PFSK-1 (cell line): ENCODE measurements around the gene NFIB.

Experiments
- FOXP2 ChIP-seq: optimal IDR thresholded peaks from 2 replicates; pipeline ENCODE3; 2011; ENCODE audit warnings: borderline replicate concordance, control low read depth, inconsistent platforms; ENCODE audit not compliant: insufficient read depth; ENCODE audit errors: extremely low read length, extremely low read depth
- POLR2AphosphoS5 ChIP-seq: IDR thresholded peaks from 2 replicates; pipeline ENCODE4 v1.6.1; 2012; ENCODE audit warnings: low read depth, mild to moderate bottlenecking, control low read depth, low read length, moderate library complexity
- SIN3A ChIP-seq: IDR thresholded peaks from 2 replicates; pipeline ENCODE4 v1.6.1; 2012; ENCODE audit warnings: mild to moderate bottlenecking, low read length, moderate library complexity, borderline replicate concordance; ENCODE audit not compliant: insufficient read depth
- TAF1 ChIP-seq: IDR thresholded peaks from 2 replicates; pipeline ENCODE4 v1.6.1; 2012; ENCODE audit warnings: low read length, control low read depth, borderline replicate concordance; ENCODE audit not compliant: insufficient read depth
- TF ChIP-seq, protein P1 (sequence below), 2 experiments: IDR thresholded peaks; 2 replicates each; pipeline versions ENCODE4 v1.6.1 to v1.8.0; 2011 to 2012; ENCODE audit warnings: low read depth in 2 of 2, low read length in 2 of 2, control low read depth in 1 of 2, inconsistent platforms in 1 of 2, mild to moderate bottlenecking in 1 of 2, moderate library complexity in 1 of 2; ENCODE audit not compliant: insufficient read depth in 1 of 2

DNA sequence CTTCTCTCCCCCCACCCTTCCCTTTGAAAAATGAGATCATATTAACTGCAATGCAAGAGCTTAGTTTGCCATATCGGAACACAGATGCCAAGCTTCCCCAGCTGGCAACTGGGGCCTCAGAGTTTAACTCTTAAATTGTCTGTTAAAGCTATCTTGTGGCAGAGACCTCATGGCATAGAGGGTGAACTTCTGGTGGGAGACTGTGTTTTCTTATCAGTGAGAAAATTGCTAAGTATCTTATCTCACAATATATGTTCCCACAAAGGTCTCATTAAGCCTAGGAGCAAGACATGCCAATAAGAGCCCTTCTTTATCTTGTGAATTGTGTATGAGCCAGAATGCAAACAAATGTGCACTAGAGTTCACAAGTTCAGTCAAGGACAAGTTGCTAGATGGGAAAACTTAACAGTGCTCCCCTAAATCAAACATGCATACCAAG is 12.3 kb downstream of the NFIB start:
- TF ChIP-seq TAF1, result no peak
- no peak for TF ChIP-seq SIN3A
- no peak for TF ChIP-seq POLR2AphosphoS5
- TF ChIP-seq, protein P1, sequence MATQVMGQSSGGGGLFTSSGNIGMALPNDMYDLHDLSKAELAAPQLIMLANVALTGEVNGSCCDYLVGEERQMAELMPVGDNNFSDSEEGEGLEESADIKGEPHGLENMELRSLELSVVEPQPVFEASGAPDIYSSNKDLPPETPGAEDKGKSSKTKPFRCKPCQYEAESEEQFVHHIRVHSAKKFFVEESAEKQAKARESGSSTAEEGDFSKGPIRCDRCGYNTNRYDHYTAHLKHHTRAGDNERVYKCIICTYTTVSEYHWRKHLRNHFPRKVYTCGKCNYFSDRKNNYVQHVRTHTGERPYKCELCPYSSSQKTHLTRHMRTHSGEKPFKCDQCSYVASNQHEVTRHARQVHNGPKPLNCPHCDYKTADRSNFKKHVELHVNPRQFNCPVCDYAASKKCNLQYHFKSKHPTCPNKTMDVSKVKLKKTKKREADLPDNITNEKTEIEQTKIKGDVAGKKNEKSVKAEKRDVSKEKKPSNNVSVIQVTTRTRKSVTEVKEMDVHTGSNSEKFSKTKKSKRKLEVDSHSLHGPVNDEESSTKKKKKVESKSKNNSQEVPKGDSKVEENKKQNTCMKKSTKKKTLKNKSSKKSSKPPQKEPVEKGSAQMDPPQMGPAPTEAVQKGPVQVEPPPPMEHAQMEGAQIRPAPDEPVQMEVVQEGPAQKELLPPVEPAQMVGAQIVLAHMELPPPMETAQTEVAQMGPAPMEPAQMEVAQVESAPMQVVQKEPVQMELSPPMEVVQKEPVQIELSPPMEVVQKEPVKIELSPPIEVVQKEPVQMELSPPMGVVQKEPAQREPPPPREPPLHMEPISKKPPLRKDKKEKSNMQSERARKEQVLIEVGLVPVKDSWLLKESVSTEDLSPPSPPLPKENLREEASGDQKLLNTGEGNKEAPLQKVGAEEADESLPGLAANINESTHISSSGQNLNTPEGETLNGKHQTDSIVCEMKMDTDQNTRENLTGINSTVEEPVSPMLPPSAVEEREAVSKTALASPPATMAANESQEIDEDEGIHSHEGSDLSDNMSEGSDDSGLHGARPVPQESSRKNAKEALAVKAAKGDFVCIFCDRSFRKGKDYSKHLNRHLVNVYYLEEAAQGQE (IDR thresholded peaks at IDR 0.05; ENCODE audit: insufficient read depth in 1 of 2, low read depth in 2 of 2, low read length in 2 of 2), result no peak
- no peak for TF ChIP-seq FOXP2
